CD4-positive, alpha-beta T cell treated with Interferon alpha-2 for 1 hour (primary cell): Measurements from ENCODE around the gene IL18RAP.

Experiments
- DNase-seq, 2 donors: peaks; one replicate each; pipeline ENCODE4 v3.0.0-alpha.2; 2020 to 2022

The IL18RAP gene, protein sequence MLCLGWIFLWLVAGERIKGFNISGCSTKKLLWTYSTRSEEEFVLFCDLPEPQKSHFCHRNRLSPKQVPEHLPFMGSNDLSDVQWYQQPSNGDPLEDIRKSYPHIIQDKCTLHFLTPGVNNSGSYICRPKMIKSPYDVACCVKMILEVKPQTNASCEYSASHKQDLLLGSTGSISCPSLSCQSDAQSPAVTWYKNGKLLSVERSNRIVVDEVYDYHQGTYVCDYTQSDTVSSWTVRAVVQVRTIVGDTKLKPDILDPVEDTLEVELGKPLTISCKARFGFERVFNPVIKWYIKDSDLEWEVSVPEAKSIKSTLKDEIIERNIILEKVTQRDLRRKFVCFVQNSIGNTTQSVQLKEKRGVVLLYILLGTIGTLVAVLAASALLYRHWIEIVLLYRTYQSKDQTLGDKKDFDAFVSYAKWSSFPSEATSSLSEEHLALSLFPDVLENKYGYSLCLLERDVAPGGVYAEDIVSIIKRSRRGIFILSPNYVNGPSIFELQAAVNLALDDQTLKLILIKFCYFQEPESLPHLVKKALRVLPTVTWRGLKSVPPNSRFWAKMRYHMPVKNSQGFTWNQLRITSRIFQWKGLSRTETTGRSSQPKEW

DNA sequence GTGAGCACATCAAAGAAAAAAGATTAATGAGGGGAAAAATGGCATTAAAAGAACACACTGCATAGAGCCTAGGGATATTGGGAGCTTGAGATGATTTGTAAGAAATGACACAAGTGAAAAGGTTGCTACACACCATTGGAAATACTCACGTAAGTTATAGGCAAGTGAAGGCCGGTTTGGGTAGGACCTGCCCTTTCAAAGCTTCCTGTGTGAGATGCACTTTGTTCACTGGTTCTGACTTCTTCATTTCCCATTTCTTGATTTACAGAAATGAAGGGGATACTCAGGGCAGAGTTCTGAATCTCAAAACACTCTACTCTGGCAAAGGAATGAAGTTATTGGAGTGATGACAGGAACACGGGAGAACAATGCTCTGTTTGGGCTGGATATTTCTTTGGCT, at the start of gene IL18RAP:
Gene IL18RAP, plus strand, starts transcription at position 251 of the 400 bp plus-strand sequence. Its CDS starts 118 bp downstream, at position 369.
- DNase-seq, result no peak

DNA sequence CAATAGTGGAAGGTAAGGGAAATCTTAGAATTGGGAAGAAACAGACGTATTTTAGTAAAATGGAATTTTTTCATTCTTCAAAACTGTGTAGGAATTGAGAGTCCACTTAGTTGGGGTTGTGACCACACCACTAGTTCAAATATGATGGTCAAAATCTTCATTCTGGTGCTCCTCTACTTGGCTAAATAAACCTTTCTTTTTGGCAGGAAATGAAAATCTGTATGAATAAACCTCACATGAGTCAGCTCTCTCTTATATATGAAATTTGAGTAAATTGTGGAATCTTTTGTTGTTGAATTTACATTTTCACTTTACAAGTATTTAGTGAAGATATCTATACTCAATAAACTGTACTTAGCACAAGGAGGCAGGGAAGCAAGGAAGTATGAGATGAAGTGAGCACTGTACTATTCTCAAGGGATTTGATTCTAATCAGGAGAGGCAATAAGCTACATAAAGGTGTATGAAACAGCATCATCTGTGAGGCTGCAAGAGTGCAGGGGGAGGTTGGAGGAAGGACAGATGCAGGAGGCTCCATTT, 46.8 kb upstream of the IL18RAP start:
- DNase-seq, result no peak

DNA sequence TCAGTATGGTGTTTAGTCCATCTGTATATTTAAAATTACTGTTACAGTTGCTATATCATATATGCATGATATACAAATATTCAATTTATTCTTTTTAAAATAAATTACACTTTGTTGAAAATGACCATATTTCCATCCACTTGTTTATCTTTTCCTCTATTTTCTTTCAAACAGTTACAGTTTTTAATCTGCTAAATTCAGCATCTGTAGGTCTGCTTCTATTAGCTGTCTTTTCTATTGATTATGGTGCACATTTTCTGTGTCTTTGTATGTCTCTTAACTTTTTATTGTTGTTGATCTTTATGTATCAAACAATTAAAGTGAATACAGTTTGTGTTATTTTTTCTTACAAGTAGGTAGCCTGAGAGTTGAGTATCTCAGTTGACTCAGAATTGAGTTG, 39.2 kb upstream of the IL18RAP start:
- DNase-seq, result no peak

DNA sequence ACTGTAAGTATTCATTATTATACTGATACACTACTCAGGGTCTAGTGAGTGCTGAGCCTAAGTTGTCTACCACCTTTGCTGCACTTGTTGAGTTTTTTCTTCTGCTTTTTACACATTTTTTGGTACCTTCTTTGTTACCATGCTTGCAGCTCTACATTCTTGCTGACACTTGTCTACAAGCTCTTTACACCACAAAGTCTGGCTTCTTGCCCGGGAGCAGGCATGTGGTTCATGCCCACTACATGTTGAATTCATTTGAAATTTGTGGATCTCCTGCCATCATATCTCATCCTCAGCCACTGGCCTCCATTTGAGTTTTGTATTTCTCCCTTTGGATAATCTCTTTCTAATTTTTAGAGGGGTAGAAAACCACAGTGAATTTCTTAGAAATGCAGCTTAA, 37.4 kb upstream of the IL18RAP start:
- no peak for DNase-seq

DNA sequence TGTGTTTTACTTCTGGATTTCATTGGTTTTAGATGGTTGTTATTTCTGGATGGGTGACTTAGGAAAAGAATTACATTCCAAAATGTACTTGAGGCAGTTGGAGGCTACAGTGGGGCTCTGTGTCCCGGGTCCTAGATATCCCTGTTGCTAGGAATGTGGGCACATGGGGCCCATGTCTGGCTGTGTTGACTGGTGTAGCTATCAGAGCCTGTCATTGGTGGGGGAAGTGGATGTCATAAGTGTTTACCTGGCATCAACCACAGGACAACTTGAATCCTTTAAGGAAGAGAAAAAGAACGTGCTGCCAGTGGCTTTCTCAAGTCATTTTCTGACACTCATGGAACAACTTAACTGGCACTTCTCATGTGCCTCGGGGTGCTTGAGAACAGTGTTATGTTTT, 37.0 kb upstream of the IL18RAP start:
- no peak for DNase-seq

DNA sequence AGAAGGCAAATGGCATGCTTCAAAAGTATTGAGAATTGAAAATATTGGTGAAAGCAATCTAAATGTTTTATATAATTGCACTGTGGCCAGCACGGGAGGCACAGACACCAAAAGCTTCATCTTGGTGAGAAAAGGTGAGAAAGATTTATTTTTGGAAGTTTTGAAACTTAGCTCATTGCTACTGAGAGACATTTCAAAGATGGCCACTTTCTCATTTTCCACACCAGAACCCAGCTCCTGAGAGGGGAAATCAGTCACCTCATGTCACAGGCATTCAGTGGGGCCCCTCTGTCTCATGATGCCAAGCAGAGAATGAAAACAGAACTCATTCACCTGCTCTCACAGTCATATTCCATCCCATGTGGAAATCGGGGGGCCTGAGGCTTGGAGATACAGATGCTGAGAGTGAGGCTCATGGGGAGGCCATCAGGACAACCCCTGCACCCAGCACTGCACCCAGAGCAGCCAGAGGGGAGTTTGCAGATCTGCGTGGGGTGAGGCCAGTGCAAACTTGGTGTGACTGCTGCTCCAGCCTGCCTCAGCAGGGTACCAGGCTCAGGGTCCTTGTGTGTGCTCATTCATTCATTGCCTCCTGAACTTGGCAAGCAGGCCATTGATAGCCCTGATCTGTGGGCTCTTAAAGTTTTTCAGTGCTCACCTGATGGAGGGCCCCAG, 36.0 kb upstream of the IL18RAP start:
- no peak for DNase-seq

DNA sequence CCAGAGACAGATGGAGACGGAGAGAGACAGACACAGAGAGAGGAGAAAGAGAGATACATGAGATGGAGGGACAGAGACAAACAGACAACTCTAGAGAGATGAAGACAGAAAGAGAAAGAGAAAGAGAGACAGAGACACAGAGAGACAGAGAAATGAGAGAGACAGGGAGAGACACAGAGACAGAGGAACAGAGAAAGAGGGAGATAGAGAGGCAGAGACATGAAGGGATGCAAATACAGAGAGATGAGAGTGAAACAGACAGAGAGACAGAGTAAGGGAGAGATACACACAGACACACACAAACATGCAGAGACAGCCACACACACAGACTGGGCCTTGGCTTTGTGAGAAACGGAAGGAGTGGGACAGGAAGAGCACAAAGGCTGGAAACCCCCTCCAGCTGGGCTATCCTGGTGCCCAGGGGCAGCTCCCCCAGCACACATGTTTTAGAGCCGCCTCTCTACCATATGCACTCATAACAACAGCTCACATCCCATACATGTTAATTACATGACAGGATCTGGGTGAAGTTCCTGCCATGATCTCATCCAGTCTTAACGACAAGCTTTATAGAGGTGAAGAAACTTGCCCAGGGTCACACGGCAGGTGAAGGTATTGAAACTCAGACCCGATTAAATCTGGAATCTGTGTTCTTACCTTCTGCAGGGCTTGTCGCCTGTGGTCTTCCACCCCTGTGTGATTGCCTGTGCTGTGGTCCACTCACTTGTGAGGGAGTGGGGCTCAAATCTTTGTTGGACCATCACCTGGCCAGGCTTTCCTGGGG, 35.0 kb upstream of the IL18RAP start:
- no peak for DNase-seq

DNA sequence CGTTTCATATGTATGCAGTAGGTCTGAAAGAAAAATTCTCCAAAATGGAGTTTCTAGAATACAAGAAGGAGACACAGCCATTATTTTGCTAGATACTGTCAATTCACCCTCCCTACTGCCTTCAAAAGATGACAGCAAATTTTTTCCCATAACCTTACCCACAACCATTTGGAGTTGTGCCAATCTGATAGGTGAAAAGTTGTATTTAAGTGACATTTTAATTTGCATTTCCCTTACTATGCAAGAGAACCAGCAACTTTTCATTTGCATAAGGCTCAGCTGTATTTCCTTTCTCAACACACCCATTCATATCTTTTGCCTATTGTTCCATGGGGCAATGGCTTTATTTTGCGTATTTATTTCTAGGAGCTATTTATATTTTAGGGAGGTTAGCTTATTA, 31.4 kb upstream of the IL18RAP start:
- peak in 1 of 2 donors; percentile 65 for DNase-seq

DNA sequence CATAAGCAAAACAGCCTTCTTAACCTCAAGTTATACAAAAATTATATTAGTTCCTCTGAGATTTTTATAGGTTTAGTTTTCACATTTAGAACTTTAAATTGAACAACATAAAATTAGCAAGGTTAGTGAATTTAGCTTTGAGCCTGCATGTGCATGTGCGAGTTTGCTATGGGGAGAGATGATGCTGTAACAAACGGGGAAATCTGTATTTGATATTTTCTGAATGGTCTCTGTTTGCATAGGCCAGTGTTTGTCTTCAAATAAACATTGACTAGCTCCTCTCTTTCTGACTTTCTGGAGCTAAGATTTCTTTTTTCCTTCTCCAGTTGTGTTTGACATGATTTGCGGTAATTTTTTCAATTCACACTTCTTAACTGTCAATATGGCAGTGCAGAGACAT, 30.9 kb upstream of the IL18RAP start:
- no peak for DNase-seq

DNA sequence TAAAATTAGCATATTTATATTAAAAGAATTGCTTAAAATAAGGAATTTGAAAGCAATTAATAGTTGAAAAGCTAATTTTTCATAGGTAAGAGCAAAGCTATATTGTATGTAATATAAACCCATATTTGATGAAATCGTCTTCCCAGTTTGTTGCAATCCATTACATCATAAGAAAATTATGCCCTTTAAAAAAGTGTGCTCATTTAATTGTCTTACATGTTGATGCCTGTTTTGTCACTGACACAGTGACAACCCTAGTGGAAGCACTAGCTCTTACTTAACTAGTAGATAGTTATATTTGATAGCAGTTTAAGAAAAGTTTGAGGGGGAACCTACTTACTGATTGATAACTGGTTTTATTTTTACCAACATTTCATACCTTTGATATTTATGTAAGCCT, 30.0 kb upstream of the IL18RAP start:
- no peak for DNase-seq

DNA sequence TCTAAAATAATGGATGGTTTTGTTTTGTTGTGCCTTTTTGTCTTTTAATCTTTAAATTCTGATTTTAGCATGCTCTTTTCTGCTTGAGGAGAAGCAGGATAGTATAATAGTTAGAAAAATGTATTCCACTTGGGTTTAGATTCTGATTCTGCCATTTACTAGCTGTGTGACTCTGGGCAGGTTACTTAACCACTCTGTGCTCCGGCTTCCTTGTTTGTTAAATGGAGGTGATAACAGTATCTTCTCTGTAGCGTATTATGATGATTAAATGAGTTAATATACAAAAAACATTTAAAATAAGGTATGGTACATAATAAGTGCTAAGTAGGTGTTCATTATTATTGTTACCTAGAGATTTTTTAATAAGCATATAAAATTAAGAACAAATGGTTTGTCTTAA, 26.9 kb upstream of the IL18RAP start:
- no peak for DNase-seq

DNA sequence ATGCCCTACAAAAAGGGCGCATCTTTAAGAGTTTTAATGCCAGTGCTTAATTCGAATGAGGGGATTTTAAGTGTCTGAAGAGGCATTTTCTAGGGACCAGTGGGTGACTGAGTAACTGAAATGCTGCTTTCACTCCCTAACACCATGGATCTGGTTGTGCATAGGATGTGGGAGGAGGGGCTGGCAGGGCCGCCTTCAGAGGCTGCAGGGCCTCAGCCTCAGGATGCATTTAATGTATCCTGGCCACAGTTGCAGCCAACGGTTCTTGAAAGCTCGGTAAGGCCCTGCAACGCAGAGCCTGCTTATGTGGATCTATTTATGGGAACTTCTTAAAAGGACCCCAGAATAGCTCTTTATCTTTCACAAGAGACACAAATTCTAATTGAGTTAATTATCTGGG, 25.8 kb upstream of the IL18RAP start:
- no peak for DNase-seq

DNA sequence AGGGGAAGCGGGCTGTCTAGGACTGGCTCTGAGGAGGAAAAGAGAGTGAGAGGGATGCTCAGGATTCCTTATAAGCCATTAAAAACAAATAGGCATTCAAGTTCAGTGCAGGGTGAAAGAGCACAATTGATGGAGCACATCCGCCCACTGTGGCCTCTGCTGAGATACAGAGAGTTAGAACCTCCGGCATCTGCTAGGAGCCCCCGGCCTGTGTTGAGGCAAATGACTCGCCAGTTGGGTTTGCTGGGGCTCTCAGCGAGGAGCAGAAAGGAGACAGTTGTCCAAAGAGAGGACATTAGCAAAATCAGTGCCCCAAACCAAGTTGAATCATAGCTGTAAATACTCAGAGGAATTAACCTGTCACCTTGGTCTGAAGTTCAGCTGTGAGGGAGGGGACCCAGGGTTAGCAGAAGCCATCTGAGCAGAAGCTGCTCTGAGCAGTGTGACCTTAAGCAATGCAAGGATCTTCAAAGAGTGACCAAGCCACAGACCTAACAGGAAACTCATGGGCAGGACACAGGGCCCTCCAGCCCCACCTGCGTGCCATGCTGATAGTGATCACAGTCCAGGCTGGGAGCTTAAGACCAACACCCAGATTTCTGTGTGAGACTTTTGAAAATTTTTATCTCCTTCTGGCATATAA, 23.3 kb upstream of the IL18RAP start:
- DNase-seq, result no peak

DNA sequence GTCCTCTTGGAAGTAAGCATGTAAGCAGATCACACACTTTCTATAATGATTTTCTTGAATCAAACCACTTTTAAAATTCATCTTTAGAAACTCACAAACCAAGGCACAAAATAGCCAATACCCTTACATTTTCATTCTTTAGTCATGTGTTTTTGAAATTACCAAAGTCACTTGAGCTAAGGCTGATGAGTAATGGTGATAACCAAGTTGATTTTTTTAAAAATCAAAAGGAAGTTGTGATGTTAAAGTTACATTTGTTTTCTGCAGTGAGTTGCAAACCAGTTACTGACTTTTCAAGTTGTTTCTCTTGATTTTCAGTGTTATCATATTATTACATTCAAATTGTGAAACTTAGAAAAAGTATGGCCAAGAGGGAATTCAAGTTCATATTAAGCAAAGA, 21.5 kb upstream of the IL18RAP start:
- no peak for DNase-seq

DNA sequence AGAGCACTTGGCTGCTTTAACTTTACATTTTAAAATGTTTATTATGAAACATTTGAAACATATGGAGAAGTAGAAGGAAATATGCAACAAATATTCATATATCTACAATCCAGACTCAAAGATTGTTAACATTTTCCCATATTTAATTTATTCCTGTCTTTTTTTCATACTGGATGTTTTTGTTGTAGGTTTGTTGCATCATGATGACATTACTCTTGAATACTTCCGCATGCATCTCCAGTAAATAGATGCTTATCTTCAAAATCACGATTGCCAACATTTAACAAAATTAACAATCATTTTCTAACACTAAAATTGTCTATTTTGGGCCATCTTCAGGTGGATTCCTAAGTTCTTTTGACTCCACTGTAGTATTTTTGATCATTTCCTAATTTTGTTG, 21.1 kb upstream of the IL18RAP start:
- DNase-seq, result no peak

DNA sequence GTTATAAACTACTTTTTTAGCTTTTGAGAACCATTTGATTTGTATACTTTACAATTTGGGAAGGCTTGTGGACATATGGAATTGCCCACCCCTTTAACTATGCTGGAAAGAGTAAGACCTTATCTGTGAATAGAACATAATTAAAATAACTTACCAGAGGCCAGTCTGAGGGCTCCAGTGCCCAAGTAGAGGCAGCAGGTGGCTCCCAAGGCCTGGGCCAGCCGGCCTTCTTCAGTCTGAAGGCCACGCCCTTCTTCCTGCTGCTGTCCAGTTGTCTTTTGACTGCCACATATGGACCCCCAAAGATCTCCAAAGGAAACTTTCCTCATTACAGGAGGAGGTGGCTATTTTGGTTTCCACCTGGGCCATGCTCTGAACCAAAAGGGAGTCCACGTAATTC, 12.0 kb upstream of the IL18RAP start:
- no peak for DNase-seq

DNA sequence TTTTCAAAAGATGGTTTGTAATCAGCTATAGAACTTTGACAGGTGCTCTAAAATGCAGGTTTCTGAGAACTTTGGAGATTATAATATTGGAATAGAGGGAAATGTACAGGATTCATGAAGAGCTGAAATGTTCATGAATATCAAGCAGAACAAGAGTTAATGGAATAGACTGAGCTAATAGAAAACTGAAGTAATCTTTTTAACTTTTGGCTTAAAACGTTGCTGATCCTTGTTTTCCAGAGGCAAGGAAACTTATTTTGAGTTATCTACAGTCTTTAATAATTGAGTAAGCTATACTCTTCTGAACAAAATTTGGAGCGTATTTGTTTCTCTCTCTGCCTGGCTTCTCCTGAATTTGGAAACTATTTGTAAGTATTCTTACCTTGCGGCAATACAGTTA, 10.8 kb upstream of the IL18RAP start:
- no peak for DNase-seq

DNA sequence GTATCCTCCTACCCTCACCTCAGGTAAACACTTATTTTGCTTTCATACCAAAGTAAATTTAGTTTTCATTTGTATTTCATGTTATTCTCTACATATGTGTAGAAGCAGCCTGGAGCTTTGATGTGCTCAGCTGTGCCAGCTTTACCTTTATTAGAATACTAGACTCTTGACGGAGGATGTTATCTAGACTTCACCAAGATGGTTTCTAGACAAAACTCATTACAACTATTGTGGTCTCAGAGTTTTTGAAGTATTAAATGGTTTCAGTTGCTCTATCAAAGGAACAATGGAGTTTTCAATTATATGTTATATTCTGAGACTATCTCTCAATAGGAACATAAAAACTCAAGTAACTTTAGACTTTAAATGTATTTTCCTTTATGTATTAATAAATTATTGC, 5.0 kb upstream of the IL18RAP start:
- peak in 1 of 2 donors; percentile 49 for DNase-seq

DNA sequence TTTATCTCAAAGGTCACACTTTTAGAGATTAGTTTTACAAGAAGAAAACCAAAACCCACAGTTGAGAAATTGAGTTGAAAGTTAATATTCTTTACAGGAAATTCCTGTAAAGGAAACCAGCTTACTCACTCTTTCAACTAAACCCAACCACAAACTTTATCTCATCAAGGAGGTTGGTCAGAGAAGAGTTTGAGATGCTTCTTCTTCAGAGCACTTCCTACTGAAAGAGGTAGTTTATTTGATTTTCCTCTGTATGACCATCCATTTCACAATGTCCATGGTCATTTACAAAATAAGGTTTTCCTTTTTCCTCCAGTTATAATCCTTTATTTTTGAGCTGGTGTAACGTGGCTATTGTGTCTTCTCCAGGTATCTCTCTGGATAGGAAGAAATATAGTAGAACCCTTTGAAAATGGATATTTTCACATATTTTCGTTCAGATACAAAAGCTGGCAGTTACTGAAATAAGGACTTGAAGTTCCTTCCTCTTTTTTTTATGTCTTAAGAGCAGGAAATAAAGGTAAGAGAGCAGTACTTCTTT, 4.5 kb upstream of the IL18RAP start:
- DNase-seq, result peak in 1 of 2 donors; percentile 73

DNA sequence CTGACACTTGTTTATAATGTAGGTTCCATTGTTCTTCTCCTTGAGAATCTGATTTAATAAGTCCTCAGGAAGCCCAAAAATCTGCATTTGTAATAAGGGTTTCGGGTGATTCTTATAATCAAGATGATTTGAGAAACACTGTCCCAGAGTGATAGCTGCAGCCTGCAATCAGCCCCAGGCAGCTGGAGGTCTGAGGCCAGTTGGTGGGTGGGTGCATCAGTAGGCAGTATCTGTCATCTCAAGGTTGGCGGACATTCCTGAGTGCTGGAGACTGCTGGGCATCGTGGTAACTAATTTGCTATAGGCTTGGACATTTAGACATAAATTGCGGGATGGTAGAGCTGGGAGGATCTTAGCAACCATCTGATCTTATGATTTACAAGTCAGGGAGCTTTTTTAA, 2.7 kb upstream of the IL18RAP start:
- no peak for DNase-seq

DNA sequence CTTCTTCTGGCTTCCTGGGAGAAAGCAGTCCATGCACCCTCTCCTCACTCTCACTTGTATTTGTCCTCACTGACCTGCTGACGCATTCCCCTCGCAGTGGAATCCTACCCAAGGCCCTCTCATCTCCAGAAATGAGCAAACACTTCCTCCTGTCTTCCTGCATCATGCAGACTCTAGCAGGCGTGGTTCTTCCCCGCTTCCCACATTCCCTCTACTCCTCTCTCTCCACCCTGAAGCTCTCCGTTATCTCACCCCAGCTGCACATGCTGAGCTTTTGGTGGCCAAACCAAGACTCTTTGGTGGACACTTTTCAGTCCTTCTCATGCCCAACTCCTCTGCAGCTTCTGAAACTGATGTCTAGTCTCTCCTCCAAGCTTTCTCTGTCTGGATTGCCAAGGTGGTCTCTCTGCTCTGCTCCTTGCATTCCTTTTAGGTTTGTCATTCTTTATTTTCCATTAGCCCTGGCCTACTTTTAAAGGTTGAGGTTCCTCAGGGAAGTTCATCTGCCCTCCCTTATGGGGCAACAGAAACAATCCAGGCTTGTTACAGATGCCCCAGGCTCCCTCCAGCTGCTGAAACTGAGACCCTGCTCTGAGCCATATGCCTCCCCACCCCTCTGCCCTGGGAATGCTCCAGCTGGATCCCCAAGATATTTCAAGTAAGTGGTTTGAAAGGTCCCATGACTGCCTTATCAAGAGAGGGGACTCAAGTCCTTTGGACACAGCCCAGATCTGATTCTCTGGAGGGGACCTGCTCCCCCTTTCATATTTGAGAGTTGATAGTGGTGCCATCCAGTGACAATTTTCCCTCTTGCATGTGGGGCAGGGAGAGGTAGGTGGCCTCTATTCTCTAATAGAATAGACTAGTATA, 835 bp upstream of the IL18RAP start:
- DNase-seq, result no peak
